ENCODE measurements around the gene IFT88. TPM values are rescaled to one million over a fixed set of nuclear protein-coding genes. Genes with fewer than 3 reads are reported as not detected.

IFT88 gene
- total RNA-seq, 8 experiments from 2014 or later, result 8.9 to 31.7 (median 16.0) TPM

GRCh38 chr13:20738616-20739015, 171.7 kb downstream of the IFT88 start:
- H3K4me3 ChIP-seq, result no peak overlapping the region
- 79 to 100% (median 100%) methylated on average over 1 to 5 of the region's 6 CpGs; no CpG with 5 or more reads in 3 of the 10 experiments for WGBS, 10 experiments
- in situ Hi-C loops (cut with MboI; ENCODE audit: low pct_unique_long_range_greater_than_20kb in 2 of 9, low sequenced_read_pairs in 9 of 9, unreplicated experiment in 9 of 9), result no loop called here

GRCh38 chr13:20740021-20740420, 173.1 kb downstream of the IFT88 start:
- ATAC-seq (replicated peaks in 6 of 8), result no peak
- in situ Hi-C loops (cut with MboI; ENCODE audit: low pct_unique_long_range_greater_than_20kb in 2 of 9, low sequenced_read_pairs in 9 of 9, unreplicated experiment in 9 of 9), result no loop called here
- Histone ChIP-seq H3K4me3 (no peak overlapping the region), H3K27ac (no peak overlapping the region), H3K4me1 (replicated peaks in 1 of 2) (no peaks in the 10 kb centered on the region)
- WGBS, 10 experiments, result 100% methylated on average over 2 of the region's 22 CpGs; no CpG with 5 or more reads in 9 of the 10 experiments

More at GRCh38 chr13:20738616-20739015, 171.7 kb downstream of the IFT88 start:
- Histone ChIP-seq H3K4me1 (replicated peaks in 1 of 2) (no peaks in the 10 kb centered on the region), H3K27ac (no peak overlapping the region)
- ATAC-seq (replicated peaks in 6 of 8), result no peak

Other genes starting within 250 kb of the IFT88 start
- 10 to 100 TPM in 4 of 8 experiments, 1 to 10 TPM in 4; 4.6 to 41.5 (median 14.0) TPM for gene CRYL1, start 41.3 kb upstream of the IFT88 start, total RNA-seq
- gene IL17D, start 136.5 kb downstream of the IFT88 start, total RNA-seq, result 10 to 100 TPM in 4 of 8 experiments, 1 to 10 TPM in 4; 1.2 to 18.2 (median 9.5) TPM
- 10 to 100 TPM in 3 of 8 experiments, 1 to 10 TPM in 5; 7.3 to 15.0 (median 9.8) TPM for gene EEF1AKMT1, start 206.8 kb downstream of the IFT88 start, total RNA-seq

All from motor neuron (in vitro differentiated cells).